ENCODE results near the gene KIF6.

DNA sequence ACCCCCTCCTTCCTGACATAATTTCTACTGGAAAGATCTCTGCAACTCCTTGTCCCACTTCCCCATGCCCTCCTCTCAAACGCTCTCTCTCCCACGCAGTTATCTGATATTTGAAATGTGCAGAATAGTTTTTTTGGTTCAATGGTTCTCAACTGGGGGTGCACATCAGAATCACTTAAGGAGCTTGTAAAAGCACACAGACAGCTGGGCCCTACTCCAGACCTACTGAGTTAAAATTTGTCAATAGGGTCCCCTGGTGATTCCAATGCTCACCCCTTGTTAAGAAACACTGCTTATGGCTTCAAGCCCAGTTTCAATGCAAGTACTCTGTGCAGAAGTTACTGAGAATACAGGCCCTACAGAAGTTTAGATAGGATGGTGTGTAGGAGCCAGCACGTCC lies 357.5 kb downstream of the KIF6 start:
- TF ChIP-seq, protein P1, sequence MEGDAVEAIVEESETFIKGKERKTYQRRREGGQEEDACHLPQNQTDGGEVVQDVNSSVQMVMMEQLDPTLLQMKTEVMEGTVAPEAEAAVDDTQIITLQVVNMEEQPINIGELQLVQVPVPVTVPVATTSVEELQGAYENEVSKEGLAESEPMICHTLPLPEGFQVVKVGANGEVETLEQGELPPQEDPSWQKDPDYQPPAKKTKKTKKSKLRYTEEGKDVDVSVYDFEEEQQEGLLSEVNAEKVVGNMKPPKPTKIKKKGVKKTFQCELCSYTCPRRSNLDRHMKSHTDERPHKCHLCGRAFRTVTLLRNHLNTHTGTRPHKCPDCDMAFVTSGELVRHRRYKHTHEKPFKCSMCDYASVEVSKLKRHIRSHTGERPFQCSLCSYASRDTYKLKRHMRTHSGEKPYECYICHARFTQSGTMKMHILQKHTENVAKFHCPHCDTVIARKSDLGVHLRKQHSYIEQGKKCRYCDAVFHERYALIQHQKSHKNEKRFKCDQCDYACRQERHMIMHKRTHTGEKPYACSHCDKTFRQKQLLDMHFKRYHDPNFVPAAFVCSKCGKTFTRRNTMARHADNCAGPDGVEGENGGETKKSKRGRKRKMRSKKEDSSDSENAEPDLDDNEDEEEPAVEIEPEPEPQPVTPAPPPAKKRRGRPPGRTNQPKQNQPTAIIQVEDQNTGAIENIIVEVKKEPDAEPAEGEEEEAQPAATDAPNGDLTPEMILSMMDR (IDR thresholded peaks at IDR 0.05) = no peak
- TF ChIP-seq POLR2A (IDR thresholded peaks at IDR 0.05) = no peak

Data from uterus (tissue), 2 donors.